AG09309 (cell line): ENCODE results near the gene FAM200B.
"Not testable (repeated sequence)": the region's sequence is repeated elsewhere in the genome, so short reads cannot be mapped to it uniquely, and the experiment has no call there.

Experiments
- DNase-seq: peaks from one replicate; pipeline ENCODE4 v3.0.0-alpha.2; 2010; ENCODE audit warnings: low read depth
- H3K4me3 ChIP-seq: 2 replicates; pipeline ENCODE4 v1.5.1; 2011; ENCODE audit warnings: mild to moderate bottlenecking, low read depth, low read length, moderate library complexity; ENCODE audit not compliant: control insufficient read depth
- CTCF ChIP-seq: IDR thresholded peaks from 2 replicates; pipeline ENCODE4 v1.5.1; 2011; ENCODE audit warnings: mild to moderate bottlenecking, low read depth, low read length, inconsistent platforms; ENCODE audit not compliant: insufficient read depth, control insufficient read depth; ENCODE audit errors: missing control alignments

FAM200B gene

GRCh38 chr4:15718465-15718864 is 36.8 kb downstream of the FAM200B start:
- TF ChIP-seq CTCF, result no peak
- no peak for DNase-seq
- H3K4me3 ChIP-seq, result no peak overlapping the region

GRCh38 chr4:15718959-15719358 is 37.3 kb downstream of the FAM200B start:
- no peak for TF ChIP-seq CTCF
- no peak overlapping the region for H3K4me3 ChIP-seq
- DNase-seq, result no peak

GRCh38 chr4:15719506-15719905 is 37.9 kb downstream of the FAM200B start:
- no peak for DNase-seq
- no peak for TF ChIP-seq CTCF
- H3K4me3 ChIP-seq, result no peak overlapping the region

GRCh38 chr4:15720851-15721250 is 39.2 kb downstream of the FAM200B start:
- DNase-seq, result no peak
- no peak overlapping the region for H3K4me3 ChIP-seq
- no peak for TF ChIP-seq CTCF

GRCh38 chr4:15725608-15726007 is 44.0 kb downstream of the FAM200B start:
- no peak for DNase-seq
- no peak overlapping the region for H3K4me3 ChIP-seq
- no peak for TF ChIP-seq CTCF

- no peak overlapping the region for H3K4me3 ChIP-seq
- peak; percentile 73 for TF ChIP-seq CTCF
- no peak for DNase-seq
These were observed 48.4 kb downstream of the FAM200B start for GRCh38 chr4:15729910-15730533.

GRCh38 chr4:15733061-15733460 is 51.4 kb downstream of the FAM200B start:
- not testable (repeated sequence) for H3K4me3 ChIP-seq, DNase-seq
